Gastroesophageal sphincter (tissue), 3 donors: Measurements from ENCODE around the gene PSAPL1.

Source experiments
- CTCF ChIP-seq, 4 experiments: fragments of 200-600 bp in 2 of 4; fragments of 450-650 bp in 2 of 4; sonication (generic) in 1 of 4; IDR thresholded peaks; one replicate each; pipeline ENCODE4 v1.5.1; 2017 to 2019; ENCODE audit warnings: antibody characterized with exemption in 4 of 4, mild to moderate bottlenecking in 2 of 4, moderate library complexity in 2 of 4
- POLR2A ChIP-seq, 2 donors: fragments of 450-650 bp; IDR thresholded peaks; one replicate each; pipeline ENCODE4 v1.6.1; 2017; ENCODE audit warnings: antibody characterized with exemption in 2 of 2, mild to moderate bottlenecking in 2 of 2, moderate library complexity in 1 of 2

GRCh38 chr4:7412554-7412912 is 22.2 kb downstream of the PSAPL1 start:
- TF ChIP-seq CTCF (IDR thresholded peaks at IDR 0.05) (no peak), POLR2A (IDR thresholded peaks at IDR 0.05) (no peak)
